Frontal cortex (tissue), 4 donors: ENCODE measurements around the gene YY1AP1. TPM values are rescaled to one million over a fixed set of nuclear protein-coding genes. Genes with fewer than 3 reads are reported as not detected.
"Not testable (repeated sequence)": the region's sequence is repeated elsewhere in the genome, so short reads cannot be mapped to it uniquely, and the experiment has no call there.

Source experiments
- DNase-seq, 2 donors: peaks; one replicate each; pipeline ENCODE4 v3.0.0; 2012; ENCODE audit warnings: low spot score in 2 of 2
- FAIRE-seq: peaks from 2 replicates; lab custom pipeline; 2012; peaks lifted over from hg19 to GRCh38; lab: Jason Lieb, UNC
- total RNA-seq: library from RNA; depleted of rRNA; stranded (reverse); fragments of >200 nt; gene quantifications from one replicate; pipeline ENCODE4 v1.2.3, GENCODE V29; 2014
- donor health status: control.
- donor health status: control.
- donor health status: control.

The YY1AP1 gene
- total RNA-seq, 1 donor from 2014 or later, result 527 TPM

DNA sequence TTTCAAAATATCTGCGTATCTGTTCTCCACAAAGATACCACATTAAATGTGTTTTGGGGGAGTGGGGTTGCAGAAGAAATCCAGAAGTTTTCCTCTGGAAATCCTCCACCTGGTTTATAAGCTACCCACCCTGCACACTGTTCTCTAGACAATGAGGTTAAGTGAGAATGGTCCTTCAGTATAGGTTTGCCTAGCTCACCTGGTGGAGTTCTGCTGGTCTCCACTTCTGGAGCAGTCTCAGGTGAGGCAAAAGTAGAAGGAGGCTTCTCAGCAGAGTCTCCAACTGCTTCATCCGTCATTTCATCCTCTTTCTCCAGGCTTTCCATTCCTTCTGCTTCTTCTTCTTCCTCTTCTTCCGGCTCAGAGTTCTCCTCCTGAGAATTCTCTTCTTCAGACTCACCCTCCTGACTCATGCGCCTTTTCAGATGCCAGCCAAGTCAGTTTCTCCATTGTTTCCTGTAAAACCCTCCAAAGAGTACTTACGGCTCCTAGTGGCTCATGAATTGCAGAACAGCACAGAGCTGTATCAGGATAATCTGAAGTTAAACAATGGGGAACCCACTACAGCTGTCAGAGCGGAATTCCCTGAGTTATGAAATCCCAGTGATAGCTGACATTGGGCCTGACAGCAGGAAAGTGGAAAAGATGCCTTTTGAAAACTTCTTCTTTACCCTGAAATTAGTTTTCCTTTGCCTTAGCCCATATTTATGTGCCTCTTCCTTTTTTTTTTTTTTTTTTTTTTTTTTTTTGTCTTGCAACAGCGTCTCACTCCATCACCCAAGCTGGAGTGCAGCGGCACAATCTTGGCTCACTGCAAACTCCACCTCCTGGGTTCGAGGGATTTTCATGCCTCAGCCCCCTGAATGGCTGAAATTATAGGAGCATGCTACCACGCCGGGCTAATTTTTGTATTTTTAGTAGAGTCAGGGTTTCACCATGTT, 40.1 kb downstream of the YY1AP1 start:
- DNase-seq (peak in 1 of 2 donors; percentile 43), FAIRE-seq (no peak)

DNA sequence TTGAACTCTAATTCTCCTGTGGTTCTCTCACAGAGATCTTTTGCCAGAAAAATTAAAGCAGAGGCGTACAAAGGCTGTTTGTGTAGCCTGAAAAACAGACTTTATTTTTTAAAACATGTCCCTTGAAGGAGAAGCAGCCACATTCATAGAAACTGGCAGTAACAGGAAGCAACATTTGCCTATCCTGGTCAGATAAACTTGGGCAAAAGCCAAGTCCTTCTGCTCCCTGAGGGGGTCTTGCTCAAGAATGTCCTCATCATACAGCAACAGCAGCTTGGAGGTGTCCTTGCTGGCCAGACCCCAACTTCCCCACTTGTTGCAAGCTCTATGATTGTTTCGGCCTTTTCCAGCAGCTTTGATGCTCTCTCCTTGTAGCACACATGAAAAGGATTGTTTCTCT, 42.3 kb downstream of the YY1AP1 start:
- FAIRE-seq, result no peak
- no peak for DNase-seq

DNA sequence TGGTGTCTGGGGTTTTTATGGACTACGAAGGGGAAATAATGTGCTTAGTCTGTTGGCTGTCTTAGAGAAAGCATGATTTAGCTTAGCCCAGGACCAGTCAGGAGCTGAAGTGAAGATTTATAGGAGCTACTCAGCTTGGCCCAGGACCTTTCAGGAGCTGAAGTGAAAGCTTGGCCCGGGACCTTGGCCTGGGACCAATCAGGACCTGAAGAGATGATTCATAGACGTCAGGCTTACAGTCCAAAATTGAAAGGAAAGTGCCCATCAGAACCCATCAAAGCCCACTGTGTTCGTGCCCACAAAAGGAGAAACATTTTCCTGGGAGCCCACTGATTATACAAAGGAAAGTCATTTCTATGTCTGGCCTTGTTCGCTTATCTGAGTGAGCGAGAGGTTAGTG, 42.9 kb downstream of the YY1AP1 start:
- FAIRE-seq (no peak), DNase-seq (no peak)

DNA sequence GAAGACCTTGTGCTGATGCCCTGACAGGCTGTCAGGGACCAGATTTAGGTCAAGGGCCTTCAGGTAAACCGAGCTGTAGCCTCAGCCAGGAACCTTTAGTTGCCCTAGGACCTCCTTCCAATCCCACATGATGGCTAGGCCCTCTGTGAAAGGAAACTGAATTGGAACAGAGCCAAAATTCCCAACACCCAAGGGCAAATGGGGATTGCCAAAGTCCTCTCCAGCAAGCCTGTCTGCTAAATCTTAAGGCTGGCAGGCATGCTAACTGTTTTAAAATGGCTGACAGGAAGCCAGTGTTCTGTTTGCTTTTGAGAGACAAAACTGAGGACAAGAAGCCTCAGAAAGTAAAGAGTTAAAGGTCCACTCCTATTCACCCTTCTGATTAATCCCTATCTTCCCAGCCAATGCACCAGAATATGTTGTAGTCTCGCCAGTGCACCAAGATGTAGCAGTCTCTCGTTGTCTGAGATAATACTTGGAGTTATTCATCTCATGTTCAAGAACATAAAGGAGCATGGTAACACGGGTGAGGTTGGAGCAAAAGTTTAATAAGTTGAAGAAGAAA, 43.5 kb downstream of the YY1AP1 start:
- DNase-seq (no peak), FAIRE-seq (no peak)

DNA sequence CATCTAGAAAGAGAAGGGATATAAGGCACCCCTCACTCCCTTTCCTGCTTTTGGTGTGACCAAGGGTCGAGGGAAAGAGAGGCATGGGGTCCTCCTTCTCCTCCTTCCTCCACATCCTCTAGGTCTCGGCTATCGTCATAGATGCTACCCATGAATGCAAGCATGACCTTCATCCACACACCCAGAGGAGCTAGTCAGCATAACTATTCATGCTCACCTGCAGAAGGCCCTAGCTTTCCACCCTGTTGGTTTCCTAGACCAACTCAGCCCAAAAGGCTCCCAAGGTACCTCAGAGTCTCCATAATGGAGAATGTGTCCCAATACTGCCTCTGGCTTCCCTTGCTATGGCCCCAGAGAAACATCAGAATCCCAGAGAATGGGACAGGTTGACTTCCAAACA, 45.3 kb downstream of the YY1AP1 start:
- DNase-seq (no peak), FAIRE-seq (no peak)

DNA sequence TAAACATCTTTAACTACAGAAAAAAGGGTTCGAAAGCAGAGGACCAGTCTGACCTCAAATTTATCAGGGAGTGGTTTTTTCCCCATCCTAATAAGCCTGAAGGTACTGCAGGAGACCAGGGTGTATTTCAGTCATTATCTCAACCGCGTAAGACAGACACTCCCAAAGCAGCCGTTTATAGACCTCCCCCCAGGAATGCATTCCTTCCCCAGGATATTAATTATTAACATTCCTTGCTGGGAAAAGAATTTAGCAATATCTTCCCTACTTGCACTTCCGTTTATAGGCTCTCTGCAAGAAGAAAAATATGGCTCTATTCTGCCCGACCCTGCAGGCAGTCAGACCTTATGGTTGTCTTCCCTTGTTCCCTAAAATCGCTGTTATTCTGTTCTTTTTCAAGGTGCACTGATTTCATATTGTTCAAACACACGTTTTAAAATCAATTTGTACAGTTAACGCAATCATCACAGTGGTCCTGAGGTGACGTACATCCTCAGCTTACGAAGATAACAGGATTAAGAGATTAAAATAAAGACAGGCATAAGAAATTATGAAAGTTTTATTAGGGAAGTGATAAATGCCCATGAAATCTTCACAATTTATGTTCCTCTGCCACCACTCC, 45.9 kb downstream of the YY1AP1 start:
- not testable (repeated sequence) for DNase-seq, FAIRE-seq

DNA sequence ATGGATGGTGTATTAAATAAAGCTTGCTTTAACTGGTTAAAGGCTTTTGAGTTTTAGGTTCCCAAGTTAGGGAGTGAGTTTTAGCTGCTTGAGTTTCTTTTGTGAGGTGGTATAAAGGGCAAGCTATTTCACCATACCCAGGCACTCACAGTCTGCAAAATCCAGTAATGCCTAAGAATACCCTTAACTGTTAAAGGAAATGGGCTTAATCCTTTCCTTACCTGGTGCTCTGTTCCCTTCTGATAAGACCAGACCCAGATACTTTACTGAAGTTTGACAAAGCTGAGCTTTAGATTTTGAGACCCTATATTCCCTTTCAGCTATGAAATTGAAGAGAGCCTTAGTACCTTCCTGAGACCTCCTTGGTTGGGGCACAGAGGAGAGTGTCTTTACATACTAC, 48.2 kb downstream of the YY1AP1 start:
- DNase-seq (no peak), FAIRE-seq (no peak)

DNA sequence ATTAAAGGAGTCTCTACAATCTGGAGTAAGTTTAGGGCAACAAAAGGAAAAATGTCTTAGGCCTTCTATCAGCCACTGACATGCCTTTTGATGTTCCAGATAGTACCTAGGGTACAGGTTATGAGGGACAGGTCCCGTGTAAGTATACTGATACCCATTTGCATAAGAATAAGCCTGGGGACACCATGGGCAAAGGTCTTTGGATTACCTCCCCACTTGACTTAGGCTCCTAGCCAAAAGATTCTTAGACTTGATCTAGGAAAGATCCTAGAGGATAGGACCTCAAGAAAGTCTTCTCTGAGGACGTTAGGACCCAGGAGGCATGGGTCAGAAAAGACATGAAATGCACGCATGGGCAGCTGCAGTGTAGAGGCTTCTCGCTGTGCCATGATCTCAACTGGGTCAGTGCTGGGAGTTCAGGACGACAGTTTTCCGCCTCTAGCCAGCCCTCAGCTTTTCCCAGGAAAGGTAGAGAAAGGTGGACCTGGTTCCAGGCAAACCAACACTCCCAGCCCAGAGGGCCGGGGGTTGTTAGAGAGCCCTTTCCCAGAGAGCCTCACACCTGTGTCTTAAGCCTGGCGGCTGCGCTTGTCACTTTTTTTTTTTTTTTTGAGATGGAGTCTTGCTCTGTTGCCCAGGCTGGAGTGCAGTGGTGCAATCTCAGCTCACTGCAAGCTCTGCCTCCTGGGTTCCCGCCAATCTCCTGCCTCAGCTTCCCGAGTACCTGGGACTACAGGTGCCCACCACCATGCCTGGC, 52.0 kb downstream of the YY1AP1 start:
- FAIRE-seq (no peak), DNase-seq (no peak)

DNA sequence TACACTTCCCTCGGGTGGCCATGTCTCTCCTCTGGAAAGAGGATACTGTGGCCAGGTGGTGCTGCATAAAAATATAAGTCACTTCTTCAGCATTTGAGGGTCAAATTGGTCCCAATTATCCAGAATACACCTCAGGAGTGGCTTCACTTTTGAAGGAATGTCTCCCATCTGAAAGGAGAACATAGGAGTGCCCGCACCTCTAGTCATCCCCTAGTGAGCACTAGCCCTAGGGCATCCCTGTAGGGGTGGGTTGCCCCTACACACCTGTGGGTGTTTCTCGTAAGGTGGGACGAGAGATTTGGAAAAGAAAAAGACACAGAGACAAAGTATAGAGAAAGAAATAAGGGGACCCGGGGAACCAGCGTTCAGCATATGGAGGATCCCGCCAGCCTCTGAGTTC, 62.1 kb downstream of the YY1AP1 start:
- FAIRE-seq, DNase-seq: not testable (repeated sequence)

DNA sequence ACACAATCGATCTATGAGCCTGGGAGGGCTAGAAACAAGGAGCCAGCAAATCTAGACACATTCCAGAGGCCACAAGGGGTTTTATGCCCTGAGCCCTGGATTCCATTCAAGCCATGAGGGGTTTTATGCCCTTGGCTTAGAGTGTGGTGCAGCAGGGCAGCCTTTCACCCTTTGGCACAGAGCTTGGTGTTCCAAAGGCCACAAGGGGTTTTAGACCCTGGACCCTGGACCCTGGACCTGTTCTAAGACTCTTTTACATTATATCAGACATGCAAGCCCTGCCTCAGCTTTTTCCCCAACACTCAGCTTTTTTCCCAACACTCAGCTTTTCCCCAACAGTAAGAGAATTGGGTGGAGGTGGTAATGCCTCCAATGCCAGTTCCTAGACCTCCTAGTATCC, 65.2 kb downstream of the YY1AP1 start:
- DNase-seq (no peak), FAIRE-seq (no peak)

DNA sequence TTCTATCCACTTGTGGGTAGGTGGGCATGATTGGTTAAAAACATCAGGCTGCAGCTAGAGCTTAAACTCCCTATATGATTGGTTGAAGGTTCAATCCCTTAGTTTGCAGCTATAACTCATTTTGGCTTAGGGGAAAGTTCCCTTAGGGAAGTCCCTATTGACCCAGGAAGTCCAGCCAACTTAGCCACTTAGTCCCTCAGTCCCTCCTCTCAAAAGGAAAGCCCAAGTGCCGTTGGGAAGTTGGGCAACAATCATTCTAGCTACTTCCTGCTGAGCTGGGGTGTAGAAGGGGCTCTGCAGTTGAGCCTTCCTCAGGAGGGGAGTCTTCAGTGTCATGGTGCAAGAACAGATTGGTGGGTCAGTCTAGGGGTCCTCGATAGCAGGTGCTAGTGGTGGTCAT, 66.4 kb downstream of the YY1AP1 start:
- no peak for FAIRE-seq

DNA sequence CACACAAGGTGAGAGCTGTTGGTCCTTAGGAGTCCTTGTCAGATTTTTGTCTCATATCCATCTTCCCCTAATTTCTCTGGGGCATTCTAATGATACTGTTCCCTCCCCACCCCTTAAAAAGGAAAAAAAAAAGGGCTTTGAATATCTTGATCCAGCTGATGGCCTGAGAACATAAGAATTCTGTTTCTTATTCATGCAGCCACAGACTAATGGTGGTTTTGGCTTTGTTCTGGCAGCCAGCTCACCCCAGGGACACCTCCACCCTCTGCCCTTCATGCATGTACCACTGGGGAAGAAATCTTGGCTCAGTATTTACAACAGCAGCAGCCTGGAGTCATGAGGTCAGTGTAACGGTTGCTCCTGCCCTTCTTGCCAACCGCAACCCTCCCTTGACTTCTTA, 75.3 kb downstream of the YY1AP1 start:
- not testable (repeated sequence) for FAIRE-seq, DNase-seq

More for the DNA sequence above, 66.4 kb downstream of the YY1AP1 start:
- DNase-seq, result no peak

DNA sequence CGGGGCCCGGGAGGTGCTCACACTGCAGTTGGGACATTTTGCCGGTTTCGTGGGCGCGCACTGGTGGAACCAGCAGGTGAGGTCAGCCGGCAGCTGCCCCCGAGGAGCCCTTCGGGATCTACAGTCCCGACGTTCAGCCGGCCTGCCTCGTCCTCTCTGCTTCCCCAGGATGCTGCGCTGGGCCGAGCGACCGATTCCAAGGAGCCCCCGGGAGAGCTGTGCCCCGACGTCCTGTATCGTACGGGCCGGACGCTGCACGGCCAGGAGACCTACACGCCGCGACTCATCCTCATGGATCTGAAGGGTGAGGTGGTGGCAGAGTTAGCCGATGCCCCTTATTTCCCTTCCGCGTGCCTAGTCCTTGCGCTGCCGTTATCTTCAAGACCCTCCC, 78.3 kb downstream of the YY1AP1 start:
- not testable (repeated sequence) for DNase-seq, FAIRE-seq

DNA sequence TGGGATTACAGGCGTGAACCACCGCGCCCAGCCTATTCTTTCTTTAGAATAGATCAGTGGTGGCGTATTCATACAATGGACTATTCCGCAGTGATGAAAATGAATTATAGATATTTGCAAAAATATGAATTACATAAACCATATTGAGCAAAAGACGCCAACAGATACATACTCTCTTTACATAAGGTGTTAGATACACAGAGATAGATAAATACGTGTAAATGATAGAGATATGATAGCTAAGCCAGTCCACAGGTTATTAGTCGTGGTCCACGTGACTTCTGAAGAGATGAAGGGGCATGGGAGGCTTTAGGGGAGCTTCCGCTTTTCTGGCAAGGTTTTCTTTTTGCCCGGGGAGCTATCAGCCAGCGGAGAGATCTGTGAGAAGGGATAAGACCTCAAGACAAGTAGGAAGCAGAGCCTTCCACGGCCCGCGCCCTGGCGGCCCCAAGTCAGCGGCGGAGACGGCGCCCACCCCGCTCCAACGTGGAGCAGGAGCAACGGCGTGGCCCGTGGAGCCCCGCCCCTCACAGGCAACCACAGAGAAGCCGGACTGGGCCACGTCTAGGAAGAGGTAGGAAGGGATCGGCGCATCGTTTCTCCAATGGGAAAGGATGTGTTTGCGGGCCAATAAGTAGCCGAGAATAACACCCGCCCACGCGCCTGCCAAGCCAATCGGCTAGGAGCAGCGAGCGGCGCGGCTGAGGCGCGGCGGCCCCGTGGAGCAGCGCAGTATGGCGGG, 78.9 kb downstream of the YY1AP1 start, which contains the start of gene MSTO1:
Gene MSTO1, plus strand, starts transcription at position 704 of the 742 bp plus-strand sequence. Its CDS starts 31 bp downstream, at position 735.
- no peak for FAIRE-seq
- peak; percentile 89 to 92 for DNase-seq

Other genes with a start within 250 kb of the YY1AP1 start
- 56.7 TPM for gene ASH1L, start 126.0 kb downstream of the YY1AP1 start, total RNA-seq
- gene MSTO1, start 78.6 kb downstream of the YY1AP1 start, total RNA-seq, result 21.6 TPM
- gene DAP3, start 317 bp upstream of the YY1AP1 start, total RNA-seq, result 39.1 TPM
- gene GON4L, start 168.4 kb upstream of the YY1AP1 start, total RNA-seq, result 42.8 TPM
- 163 TPM for gene SYT11, start 170.8 kb upstream of the YY1AP1 start, total RNA-seq
- gene RIT1, start 222.6 kb upstream of the YY1AP1 start, total RNA-seq, result 33.8 TPM
- gene KHDC4, start 245.6 kb upstream of the YY1AP1 start, total RNA-seq, result 30.6 TPM